Measurements from ENCODE around the gene SORBS2. TPM values are rescaled to one million over a fixed set of nuclear protein-coding genes. Genes with fewer than 3 reads are reported as not detected.

SORBS2 gene
- total RNA-seq, 1 experiment from 2014 or later = 8.4 TPM

GRCh38 chr4:185602397-185602796, 209.6 kb downstream of the SORBS2 start:
- Histone ChIP-seq H3K36me3 (ENCODE audit: control insufficient read depth, insufficient read depth, low read length) (no peaks in the 10 kb centered on the region), H3K27ac (ENCODE audit: low read length) (no peak overlapping the region), H3K4me3 (ENCODE audit: low read depth in 2 of 2, low read length in 2 of 2) (no peak overlapping the region), H3K27me3 (ENCODE audit: control insufficient read depth, insufficient read depth, low read length) (no peaks in the 10 kb centered on the region), H3K4me1 (ENCODE audit: control insufficient read depth, insufficient read depth, low read length) (no peaks in the 10 kb centered on the region), H3K9me3 (ENCODE audit: control insufficient read depth, insufficient read depth, low read depth, low read length) (no peaks in the 10 kb centered on the region)
- BruUV-seq (replicated peaks) = no TSS peak
- no peak for DNase-seq (ENCODE audit: low read depth, low spot score)
- no peak for ATAC-seq
- CTCF ChIA-PET = interaction anchor here (1.4 kb wide), 1 partner anchor 435 kb away, joined by 3 read pairs; no protein-coding TSS in a partner anchor
- TF ChIP-seq TCF7L2 (IDR thresholded peaks at IDR 0.05; ENCODE audit: low read depth, low read length) (no peak), SIN3A (IDR thresholded peaks at IDR 0.05; ENCODE audit: borderline replicate concordance, insufficient read depth, low read depth, low read length) (no peak), POLR2AphosphoS5 (IDR thresholded peaks at IDR 0.05; ENCODE audit: low read depth, low read length) (no peak), REST (IDR thresholded peaks at IDR 0.05; ENCODE audit: insufficient read depth in 1 of 2, low read depth in 2 of 2, low read length in 1 of 2) (no peak)
- TF ChIP-seq, protein P1, sequence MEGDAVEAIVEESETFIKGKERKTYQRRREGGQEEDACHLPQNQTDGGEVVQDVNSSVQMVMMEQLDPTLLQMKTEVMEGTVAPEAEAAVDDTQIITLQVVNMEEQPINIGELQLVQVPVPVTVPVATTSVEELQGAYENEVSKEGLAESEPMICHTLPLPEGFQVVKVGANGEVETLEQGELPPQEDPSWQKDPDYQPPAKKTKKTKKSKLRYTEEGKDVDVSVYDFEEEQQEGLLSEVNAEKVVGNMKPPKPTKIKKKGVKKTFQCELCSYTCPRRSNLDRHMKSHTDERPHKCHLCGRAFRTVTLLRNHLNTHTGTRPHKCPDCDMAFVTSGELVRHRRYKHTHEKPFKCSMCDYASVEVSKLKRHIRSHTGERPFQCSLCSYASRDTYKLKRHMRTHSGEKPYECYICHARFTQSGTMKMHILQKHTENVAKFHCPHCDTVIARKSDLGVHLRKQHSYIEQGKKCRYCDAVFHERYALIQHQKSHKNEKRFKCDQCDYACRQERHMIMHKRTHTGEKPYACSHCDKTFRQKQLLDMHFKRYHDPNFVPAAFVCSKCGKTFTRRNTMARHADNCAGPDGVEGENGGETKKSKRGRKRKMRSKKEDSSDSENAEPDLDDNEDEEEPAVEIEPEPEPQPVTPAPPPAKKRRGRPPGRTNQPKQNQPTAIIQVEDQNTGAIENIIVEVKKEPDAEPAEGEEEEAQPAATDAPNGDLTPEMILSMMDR (IDR thresholded peaks at IDR 0.05) = no peak
- in situ Hi-C loops (cut with HindIII; ENCODE audit: low pct_unique_long_range_greater_than_20kb, low sequenced_read_pairs) = no loop called here
- intact Hi-C loops (cut with micrococcal nuclease; ENCODE audit: unreplicated experiment) = no loop called here
- POLR2A ChIA-PET = no interaction called here

GRCh38 chr4:185600801-185601434, 211.1 kb downstream of the SORBS2 start:
- intact Hi-C loops (cut with micrococcal nuclease; ENCODE audit: unreplicated experiment) (no loop called here), in situ Hi-C loops (cut with HindIII; ENCODE audit: low pct_unique_long_range_greater_than_20kb, low sequenced_read_pairs) (no loop called here)
- BruUV-seq (replicated peaks) = no TSS peak
- no peaks in the 10 kb centered on the region for H3K27me3 ChIP-seq (ENCODE audit: control insufficient read depth, insufficient read depth, low read length)
- no peaks in the 10 kb centered on the region for H3K36me3 ChIP-seq (ENCODE audit: control insufficient read depth, insufficient read depth, low read length)
- no peak overlapping the region for H3K27ac ChIP-seq (ENCODE audit: low read length)
- no peaks in the 10 kb centered on the region for H3K4me1 ChIP-seq (ENCODE audit: control insufficient read depth, insufficient read depth, low read length)
- ATAC-seq = no peak
- ChIA-PET POLR2A (no interaction called here), CTCF (no interaction called here)
- no peak for TF ChIP-seq SIN3A (IDR thresholded peaks at IDR 0.05; ENCODE audit: borderline replicate concordance, insufficient read depth, low read depth, low read length)
- no peak for TF ChIP-seq POLR2AphosphoS5 (IDR thresholded peaks at IDR 0.05; ENCODE audit: low read depth, low read length)
- TF ChIP-seq TCF7L2 (IDR thresholded peaks at IDR 0.05; ENCODE audit: low read depth, low read length) = no peak
- TF ChIP-seq, protein P1 (IDR thresholded peaks at IDR 0.05) = no peak
- no peak for TF ChIP-seq REST (IDR thresholded peaks at IDR 0.05; ENCODE audit: insufficient read depth in 1 of 2, low read depth in 2 of 2, low read length in 1 of 2)
- no peak for DNase-seq (ENCODE audit: low read depth, low spot score)
- H3K4me3 ChIP-seq (ENCODE audit: low read depth in 2 of 2, low read length in 2 of 2) = no peak overlapping the region
- no peaks in the 10 kb centered on the region for H3K9me3 ChIP-seq (ENCODE audit: control insufficient read depth, insufficient read depth, low read depth, low read length)
